Lower lobe of right lung (tissue), 2 donors: ENCODE results near the gene ETF1. TPM values are rescaled to one million over a fixed set of nuclear protein-coding genes. Genes with fewer than 3 reads are reported as not detected.

ENCODE experiments used
- ATAC-seq, 2 donors: fragments of 200-7000 bp; cut with Tn5 transposase; one replicate each; pipeline ENCODE4 v1.9.1; 2020 to 2022; ENCODE audit warnings: mild to moderate bottlenecking in 2 of 2, moderate library complexity in 2 of 2
- DNase-seq: peaks from one replicate; pipeline ENCODE4 v3.0.0-alpha.2; 2020
- H3K27ac ChIP-seq: fragments of 200-600 bp; one replicate; pipeline ENCODE4 v1.8.0; 2022
- H3K27me3 ChIP-seq: fragments of 200-600 bp; one replicate; pipeline ENCODE4 v1.8.0; 2022; ENCODE audit warnings: low read depth
- H3K36me3 ChIP-seq: fragments of 200-600 bp; one replicate; pipeline ENCODE4 v1.8.0; 2022; ENCODE audit warnings: mild to moderate bottlenecking
- H3K4me1 ChIP-seq: fragments of 200-600 bp; one replicate; pipeline ENCODE4 v1.8.0; 2022
- H3K4me3 ChIP-seq: fragments of 200-600 bp; one replicate; pipeline ENCODE4 v1.8.0; 2022; ENCODE audit warnings: mild to moderate bottlenecking
- H3K9me3 ChIP-seq: fragments of 200-600 bp; one replicate; pipeline ENCODE4 v1.8.0; 2022
- CTCF ChIP-seq: fragments of 200-600 bp; IDR thresholded peaks from one replicate; pipeline ENCODE4 v1.8.0; 2022; ENCODE audit warnings: antibody characterized with exemption, mild to moderate bottlenecking
- intact Hi-C: fragments of 100-400 bp; cut with DNase I; formaldehyde crosslinking; loops from one replicate; pipeline ENCODE4 v1.11.0; 2022
- total RNA-seq: library from RNA; stranded (reverse); fragmentation: NEBNext Ultra II Directional; extraction: Animal tissue kit (Norgen Biotek cat#: 25700); gene quantifications from one replicate; pipeline ENCODE4 v1.2.1, GENCODE V29; 2021
- donor health status: DM: no; HTN: yes; CAD: no; lungs with severe emphysema.

ETF1 gene
- total RNA-seq, 1 donor from 2014 or later = 90.7 TPM

DNA sequence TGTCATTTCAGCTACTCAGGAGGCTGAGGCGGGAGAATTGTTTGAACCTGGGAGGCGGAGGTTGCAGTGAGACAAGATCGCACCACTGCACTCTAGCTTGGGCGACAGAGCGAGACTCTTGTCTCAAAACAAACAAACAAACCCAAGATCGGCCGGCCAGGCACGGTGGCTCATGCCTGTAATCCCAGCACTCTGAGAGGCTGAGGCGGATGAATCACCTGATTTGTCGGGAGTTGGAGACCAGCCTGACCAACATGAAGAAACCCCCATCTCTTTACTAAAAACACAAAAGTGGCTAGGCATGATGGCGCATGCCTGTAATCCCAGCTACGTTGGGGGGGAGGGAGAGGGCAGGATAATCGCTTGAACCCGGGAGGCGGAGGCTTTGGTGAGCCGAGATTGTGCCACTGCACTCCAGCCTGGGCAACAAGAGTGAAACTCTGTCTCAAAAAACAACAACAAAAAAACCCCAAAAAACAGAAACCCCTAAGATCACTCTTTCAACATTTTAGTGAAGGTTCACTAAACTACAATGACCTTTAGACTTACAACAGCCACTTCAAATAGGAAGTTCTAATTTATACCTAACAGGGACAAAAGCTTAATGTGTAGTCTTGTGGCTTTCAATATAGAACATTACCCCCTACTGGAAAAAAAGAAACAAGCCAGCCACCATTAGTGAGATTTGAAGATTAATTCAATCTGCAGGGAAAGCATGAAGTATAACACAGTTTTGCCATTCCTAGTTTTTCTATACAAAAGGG lies 25.2 kb upstream of the ETF1 start:
- H3K27me3 ChIP-seq = no peaks in the 10 kb centered on the region
- H3K36me3 ChIP-seq = peaks cover 100% of the 10 kb centered on the region
- H3K9me3 ChIP-seq = no peaks in the 10 kb centered on the region
- no peak for TF ChIP-seq CTCF
- H3K4me1 ChIP-seq = peaks cover under 1% of the 10 kb centered on the region
- no peak for DNase-seq
- H3K27ac ChIP-seq = no peak overlapping the region
- intact Hi-C loops = no loop called here
- no peak overlapping the region for H3K4me3 ChIP-seq
- no peak for ATAC-seq

- H3K36me3 ChIP-seq = peaks cover 98% of the 10 kb centered on the region
- no peak for ATAC-seq
- DNase-seq = no peak
- H3K27me3 ChIP-seq = no peaks in the 10 kb centered on the region
- intact Hi-C loops = no loop called here
- H3K9me3 ChIP-seq = no peaks in the 10 kb centered on the region
- no peak overlapping the region for H3K4me3 ChIP-seq
- TF ChIP-seq CTCF = no peak
- H3K27ac ChIP-seq = no peak overlapping the region
- H3K4me1 ChIP-seq = no peaks in the 10 kb centered on the region
These were observed 23.8 kb upstream of the ETF1 start for GRCh38 chr5:138566792-138567191.

DNA sequence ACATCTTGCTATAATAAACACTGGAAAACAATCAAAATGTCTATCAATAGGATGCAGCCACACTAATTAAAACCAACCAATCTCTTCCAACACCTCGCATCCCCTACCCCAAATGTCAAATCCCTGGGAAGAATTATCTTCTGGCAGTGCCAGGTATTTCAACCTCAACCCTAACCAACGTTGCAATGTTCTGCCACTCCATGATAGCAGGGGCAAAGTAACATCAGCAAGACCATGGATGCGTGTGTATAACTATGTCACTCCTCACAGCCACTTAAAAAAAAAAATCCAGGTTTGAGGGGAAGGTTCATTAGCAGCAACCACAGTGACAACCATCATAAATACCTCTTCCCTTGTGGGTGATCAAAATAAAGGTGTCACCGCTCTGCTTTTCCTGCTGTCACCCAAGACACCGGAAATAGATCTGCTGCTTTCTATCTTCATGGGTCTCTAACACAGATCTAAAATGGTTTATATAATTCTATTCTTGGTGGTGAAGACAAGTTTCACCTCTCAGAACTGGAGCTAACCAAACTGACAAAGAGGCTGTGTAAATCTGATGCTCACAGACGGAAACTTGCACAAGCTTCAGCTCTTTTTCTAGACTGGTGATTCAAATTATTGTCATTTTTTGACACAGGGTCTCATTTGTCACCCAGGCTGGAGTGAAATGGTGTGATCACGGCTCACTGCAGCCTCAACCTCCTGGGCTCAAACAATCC lies 22.2 kb upstream of the ETF1 start:
- Histone ChIP-seq H3K36me3 (peaks cover 98% of the 10 kb centered on the region), H3K27ac (no peak overlapping the region), H3K4me3 (no peak overlapping the region), H3K4me1 (no peaks in the 10 kb centered on the region), H3K27me3 (no peaks in the 10 kb centered on the region), H3K9me3 (no peaks in the 10 kb centered on the region)
- DNase-seq (no peak), ATAC-seq (peak; percentile 29 to 36)
- TF ChIP-seq CTCF = no peak
- intact Hi-C loops = no loop called here

GRCh38 chr5:138564242-138564641 lies 21.2 kb upstream of the ETF1 start:
- Histone ChIP-seq H3K36me3 (peaks cover 98% of the 10 kb centered on the region), H3K4me3 (no peak overlapping the region), H3K27ac (no peak overlapping the region), H3K9me3 (no peaks in the 10 kb centered on the region), H3K4me1 (no peaks in the 10 kb centered on the region), H3K27me3 (no peaks in the 10 kb centered on the region)
- TF ChIP-seq CTCF = no peak
- DNase-seq = no peak
- intact Hi-C loops = no loop called here
- no peak for ATAC-seq

GRCh38 chr5:138563340-138564118 lies 20.5 kb upstream of the ETF1 start:
- Histone ChIP-seq H3K27ac (no peak overlapping the region), H3K4me1 (no peaks in the 10 kb centered on the region), H3K9me3 (no peaks in the 10 kb centered on the region), H3K27me3 (no peaks in the 10 kb centered on the region), H3K4me3 (no peak overlapping the region), H3K36me3 (peaks cover 98% of the 10 kb centered on the region)
- TF ChIP-seq CTCF = no peak
- no peak for ATAC-seq
- DNase-seq = no peak
- intact Hi-C loops = no loop called here
